Hepatocyte (in vitro differentiated cells): ENCODE measurements around the gene INPP4B. TPM values are rescaled to one million over a fixed set of nuclear protein-coding genes. Genes with fewer than 3 reads are reported as not detected.

Experiments
- DNase-seq: peaks from one replicate; pipeline ENCODE4 v3.0.0-alpha.2; 2016; ENCODE audit warnings: low spot score
- H2AFZ ChIP-seq: fragments of 200-600 bp; sonication (generic); 2 replicates; pipeline ENCODE4 v1.6.0; 2016; ENCODE audit warnings: antibody characterized with exemption, mild to moderate bottlenecking
- H3K27ac ChIP-seq: fragments of 200-600 bp; sonication (generic); 2 replicates; pipeline ENCODE4 v1.5.1; 2016; ENCODE audit warnings: mild to moderate bottlenecking
- H3K27me3 ChIP-seq: fragments of 200-600 bp; sonication (generic); 2 replicates; pipeline ENCODE4 v1.6.1; 2016
- H3K36me3 ChIP-seq: fragments of 200-600 bp; sonication (generic); replicated peaks from 2 replicates; pipeline ENCODE4 v1.5.1; 2016; ENCODE audit warnings: low read depth; ENCODE audit not compliant: insufficient read depth
- H3K4me1 ChIP-seq: fragments of 200-600 bp; sonication (generic); 2 replicates; pipeline ENCODE4 v1.5.1; 2016; ENCODE audit warnings: mild to moderate bottlenecking, moderate library complexity; ENCODE audit not compliant: insufficient read depth
- H3K4me2 ChIP-seq: fragments of 200-600 bp; sonication (generic); 2 replicates; pipeline ENCODE4 v1.6.0; 2016
- H3K4me3 ChIP-seq: fragments of 200-600 bp; sonication (generic); 2 replicates; pipeline ENCODE4 v1.5.1; 2016; ENCODE audit warnings: mild to moderate bottlenecking
- H3K79me2 ChIP-seq: fragments of 200-600 bp; sonication (generic); 2 replicates; pipeline ENCODE4 v1.6.0; 2017; ENCODE audit warnings: mild to moderate bottlenecking
- H3K9me2 ChIP-seq: fragments of 200-600 bp; sonication (generic); replicated peaks from 2 replicates; pipeline ENCODE4 v1.6.0; 2017; ENCODE audit warnings: mild to moderate bottlenecking; ENCODE audit not compliant: insufficient read depth
- H3K9me3 ChIP-seq: fragments of 200-600 bp; sonication (generic); 2 replicates; pipeline ENCODE4 v1.5.1; 2016; ENCODE audit warnings: low read depth, mild to moderate bottlenecking
- H4K20me1 ChIP-seq: fragments of 200-600 bp; sonication (generic); 2 replicates; pipeline ENCODE4 v1.6.0; 2016; ENCODE audit warnings: mild to moderate bottlenecking; ENCODE audit not compliant: insufficient read depth, poor library complexity, severe bottlenecking
- CTCF ChIP-seq: fragments of 200-600 bp; sonication (generic); IDR thresholded peaks from 2 replicates; pipeline ENCODE4 v1.5.1; 2016; ENCODE audit warnings: antibody characterized with exemption, mild to moderate bottlenecking; ENCODE audit not compliant: poor library complexity
- EZH2 ChIP-seq: fragments of 200-600 bp; sonication (generic); IDR thresholded peaks from 2 replicates; pipeline ENCODE4 v1.6.1; 2016; ENCODE audit warnings: antibody characterized with exemption, mild to moderate bottlenecking, borderline replicate concordance
- EZH2phosphoT487 ChIP-seq: fragments of 200-600 bp; sonication (generic); IDR thresholded peaks from one replicate; pipeline ENCODE4 v1.6.1; 2018; ENCODE audit warnings: antibody characterized with exemption, mild to moderate bottlenecking, low read depth, moderate library complexity; ENCODE audit not compliant: unreplicated experiment, severe bottlenecking
- WGBS: methylation state at CpG from one replicate; pipeline ENCODE4 v1.1.6; 2016; ENCODE audit warnings: low lambda C conversion rate; ENCODE audit errors: missing lambda C conversion rate; 5-methylcytosine and 5-hydroxymethylcytosine counted together
- polyA plus RNA-seq: library from polyadenylated mRNA; unstranded; fragments of >200 nt; fragmentation: Nextera tagmentation; extraction: Ambion mirVana; gene quantifications from 2 replicates; pipeline ENCODE4 v1.2.1, GENCODE V29; 2016
- total RNA-seq: library from RNA; depleted of rRNA; stranded (reverse); fragments of >200 nt; gene quantifications from 2 replicates; pipeline ENCODE4 v1.2.3, GENCODE V29; 2014

INPP4B gene
- total and polyA plus RNA-seq, 2 experiments from 2014 or later, result 4.2 to 7.1 TPM

GRCh38 chr4:142866685-142867084, 20.6 kb upstream of the INPP4B start:
- no peaks in the 10 kb centered on the region for H3K27me3 ChIP-seq
- WGBS, result 86% methylated on average over 5 of the region's 5 CpGs
- H3K4me3 ChIP-seq, result no peak overlapping the region
- no peaks in the 10 kb centered on the region for H3K79me2 ChIP-seq
- DNase-seq, result no peak
- H3K9me3 ChIP-seq, result no peaks in the 10 kb centered on the region
- no peak overlapping the region for H3K27ac ChIP-seq
- no peak overlapping the region for H2AFZ ChIP-seq
- H3K4me2 ChIP-seq, result no peak overlapping the region
- no peaks in the 10 kb centered on the region for H3K36me3 ChIP-seq
- TF ChIP-seq EZH2phosphoT487 (no peak), EZH2 (no peak), CTCF (no peak)
- no peaks in the 10 kb centered on the region for H3K4me1 ChIP-seq
- no peaks in the 10 kb centered on the region for H3K9me2 ChIP-seq
- H4K20me1 ChIP-seq, result no peaks in the 10 kb centered on the region

GRCh38 chr4:142861351-142861750, 15.2 kb upstream of the INPP4B start:
- no peak overlapping the region for H3K27ac ChIP-seq
- H3K9me2 ChIP-seq, result no peaks in the 10 kb centered on the region
- no peaks in the 10 kb centered on the region for H4K20me1 ChIP-seq
- WGBS, result 92% methylated on average over 1 of the region's 1 CpG
- H3K9me3 ChIP-seq, result no peaks in the 10 kb centered on the region
- no peaks in the 10 kb centered on the region for H3K79me2 ChIP-seq
- no peaks in the 10 kb centered on the region for H3K27me3 ChIP-seq
- TF ChIP-seq CTCF, result no peak
- no peak for TF ChIP-seq EZH2phosphoT487
- no peak for TF ChIP-seq EZH2
- DNase-seq, result no peak
- no peaks in the 10 kb centered on the region for H3K36me3 ChIP-seq
- H2AFZ ChIP-seq, result no peak overlapping the region
- H3K4me3 ChIP-seq, result no peak overlapping the region
- no peaks in the 10 kb centered on the region for H3K4me1 ChIP-seq
- H3K4me2 ChIP-seq, result no peak overlapping the region

- TF ChIP-seq EZH2phosphoT487, result no peak
- no peak for TF ChIP-seq EZH2
- no peak for TF ChIP-seq CTCF
- DNase-seq, result no peak
- no peaks in the 10 kb centered on the region for H3K4me1 ChIP-seq
These were observed 12.9 kb upstream of the INPP4B start for GRCh38 chr4:142858965-142859364.

GRCh38 chr4:142858446-142858845, 12.3 kb upstream of the INPP4B start:
- Histone ChIP-seq H3K4me1 (no peaks in the 10 kb centered on the region), H3K4me3 (no peak overlapping the region), H3K4me2 (no peak overlapping the region), H2AFZ (no peak overlapping the region), H3K9me2 (no peaks in the 10 kb centered on the region), H3K27ac (no peak overlapping the region), H3K79me2 (no peaks in the 10 kb centered on the region), H3K36me3 (no peaks in the 10 kb centered on the region), H3K27me3 (no peaks in the 10 kb centered on the region), H4K20me1 (no peaks in the 10 kb centered on the region), H3K9me3 (no peaks in the 10 kb centered on the region)
- no peak for DNase-seq
- TF ChIP-seq EZH2 (no peak), CTCF (no peak), EZH2phosphoT487 (no peak)
- 55% methylated on average over 3 of the region's 3 CpGs for WGBS

More at GRCh38 chr4:142858965-142859364, 12.9 kb upstream of the INPP4B start:
- no peak overlapping the region for H3K4me2 ChIP-seq
- H3K27ac ChIP-seq, result no peak overlapping the region
- no peaks in the 10 kb centered on the region for H4K20me1 ChIP-seq
- H3K27me3 ChIP-seq, result no peaks in the 10 kb centered on the region
- no peak overlapping the region for H3K4me3 ChIP-seq
- H3K79me2 ChIP-seq, result no peaks in the 10 kb centered on the region
- H3K9me3 ChIP-seq, result no peaks in the 10 kb centered on the region
- H3K9me2 ChIP-seq, result no peaks in the 10 kb centered on the region
- H3K36me3 ChIP-seq, result no peaks in the 10 kb centered on the region
- H2AFZ ChIP-seq, result no peak overlapping the region
